ENCODE results near the gene RAPGEF5. TPM values are rescaled to one million over a fixed set of nuclear protein-coding genes. Genes with fewer than 3 reads are reported as not detected.

The RAPGEF5 gene
- total RNA-seq, result 5.4 to 6.1 TPM (median 5.7 TPM) in 3 replicates

DNA sequence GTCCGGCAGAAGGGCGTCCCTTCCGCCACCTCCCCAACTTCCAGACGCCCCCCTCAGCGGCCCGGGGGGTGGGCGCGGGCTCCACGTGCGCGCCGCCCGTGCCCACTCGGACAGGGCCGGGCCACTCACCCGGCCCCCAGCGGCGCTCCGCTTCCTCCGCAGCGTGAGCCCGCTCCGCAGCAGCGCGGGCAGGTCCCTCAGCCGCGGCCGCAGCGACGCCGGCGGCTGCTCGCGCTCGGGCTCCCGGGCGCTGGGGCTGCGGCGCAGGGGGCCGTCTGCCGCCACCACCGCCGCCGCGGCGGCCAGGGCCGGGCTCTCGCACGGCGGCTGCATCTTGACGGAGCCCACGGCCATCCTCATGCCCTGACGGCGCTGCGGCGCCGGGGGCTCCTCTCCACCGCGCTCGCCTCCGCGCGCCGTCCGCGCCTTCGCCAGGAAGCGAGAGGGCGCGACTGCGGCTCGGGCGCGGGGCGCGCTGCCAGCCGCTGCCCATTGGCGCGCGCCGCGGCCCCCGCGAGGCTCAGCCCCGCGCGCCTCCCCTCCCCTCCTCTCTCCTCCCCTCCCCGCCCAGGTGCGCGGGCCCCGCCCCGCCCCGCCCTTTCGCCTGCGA is at the start of gene RAPGEF5:
TSS of gene RAPGEF5 (minus strand) at position 454 of the 610 bp plus-strand sequence. CDS start at position 360, 94 bp downstream.
- H3K4me3 Mint-ChIP-seq, result peak within 1 kb of the TSS; percentile 83
- TF ChIP-seq, protein P1, sequence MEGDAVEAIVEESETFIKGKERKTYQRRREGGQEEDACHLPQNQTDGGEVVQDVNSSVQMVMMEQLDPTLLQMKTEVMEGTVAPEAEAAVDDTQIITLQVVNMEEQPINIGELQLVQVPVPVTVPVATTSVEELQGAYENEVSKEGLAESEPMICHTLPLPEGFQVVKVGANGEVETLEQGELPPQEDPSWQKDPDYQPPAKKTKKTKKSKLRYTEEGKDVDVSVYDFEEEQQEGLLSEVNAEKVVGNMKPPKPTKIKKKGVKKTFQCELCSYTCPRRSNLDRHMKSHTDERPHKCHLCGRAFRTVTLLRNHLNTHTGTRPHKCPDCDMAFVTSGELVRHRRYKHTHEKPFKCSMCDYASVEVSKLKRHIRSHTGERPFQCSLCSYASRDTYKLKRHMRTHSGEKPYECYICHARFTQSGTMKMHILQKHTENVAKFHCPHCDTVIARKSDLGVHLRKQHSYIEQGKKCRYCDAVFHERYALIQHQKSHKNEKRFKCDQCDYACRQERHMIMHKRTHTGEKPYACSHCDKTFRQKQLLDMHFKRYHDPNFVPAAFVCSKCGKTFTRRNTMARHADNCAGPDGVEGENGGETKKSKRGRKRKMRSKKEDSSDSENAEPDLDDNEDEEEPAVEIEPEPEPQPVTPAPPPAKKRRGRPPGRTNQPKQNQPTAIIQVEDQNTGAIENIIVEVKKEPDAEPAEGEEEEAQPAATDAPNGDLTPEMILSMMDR (IDR thresholded peaks at IDR 0.05; ENCODE audit: unreplicated experiment), result no peak
- peak within 1 kb of the TSS; percentile 71 for H3K27ac Mint-ChIP-seq
- H3K9me3 Mint-ChIP-seq, result peaks cover 21% of the 10 kb centered on the region
- H3K4me1 Mint-ChIP-seq, result peaks cover 8% of the 10 kb centered on the region
- H3K36me3 Mint-ChIP-seq, result peaks cover 8% of the 10 kb centered on the region
- peaks cover 46% of the 10 kb centered on the region for H3K27me3 Mint-ChIP-seq (ENCODE audit: low read depth)
- peak in 1 of 2 experiments; percentile 42 for DNase-seq (ENCODE audit: low spot score in 2 of 2, unreplicated experiment in 2 of 2)

DNA sequence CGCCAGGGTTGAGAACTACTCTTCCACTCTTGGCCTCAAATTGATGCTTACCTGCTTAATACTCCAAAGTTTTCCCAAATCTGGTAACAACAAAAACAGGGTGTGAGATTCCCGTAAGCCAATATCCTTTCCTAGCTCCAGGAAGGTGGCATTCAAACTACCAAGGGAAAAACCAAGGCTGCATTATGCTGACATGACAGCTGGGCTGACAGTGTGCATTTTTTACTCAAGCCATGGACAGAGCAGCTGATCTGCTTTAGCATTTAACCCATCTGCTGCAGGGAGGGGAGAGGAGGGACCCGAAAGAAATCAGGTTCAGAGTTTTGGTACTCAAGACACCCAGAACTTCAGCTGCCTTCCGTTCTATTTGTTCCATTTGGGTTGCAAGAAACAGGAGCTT is 49.8 kb upstream of the RAPGEF5 start:
- Mint-ChIP-seq H3K4me1 (no peaks in the 10 kb centered on the region), H3K27me3 (ENCODE audit: low read depth) (no peaks in the 10 kb centered on the region), H3K4me3 (no peak overlapping the region), H3K27ac (no peak overlapping the region), H3K9me3 (no peaks in the 10 kb centered on the region), H3K36me3 (no peaks in the 10 kb centered on the region)
- DNase-seq (ENCODE audit: low spot score in 2 of 2, unreplicated experiment in 2 of 2), result no peak
- TF ChIP-seq, protein P1 (IDR thresholded peaks at IDR 0.05; ENCODE audit: unreplicated experiment), result no peak

DNA sequence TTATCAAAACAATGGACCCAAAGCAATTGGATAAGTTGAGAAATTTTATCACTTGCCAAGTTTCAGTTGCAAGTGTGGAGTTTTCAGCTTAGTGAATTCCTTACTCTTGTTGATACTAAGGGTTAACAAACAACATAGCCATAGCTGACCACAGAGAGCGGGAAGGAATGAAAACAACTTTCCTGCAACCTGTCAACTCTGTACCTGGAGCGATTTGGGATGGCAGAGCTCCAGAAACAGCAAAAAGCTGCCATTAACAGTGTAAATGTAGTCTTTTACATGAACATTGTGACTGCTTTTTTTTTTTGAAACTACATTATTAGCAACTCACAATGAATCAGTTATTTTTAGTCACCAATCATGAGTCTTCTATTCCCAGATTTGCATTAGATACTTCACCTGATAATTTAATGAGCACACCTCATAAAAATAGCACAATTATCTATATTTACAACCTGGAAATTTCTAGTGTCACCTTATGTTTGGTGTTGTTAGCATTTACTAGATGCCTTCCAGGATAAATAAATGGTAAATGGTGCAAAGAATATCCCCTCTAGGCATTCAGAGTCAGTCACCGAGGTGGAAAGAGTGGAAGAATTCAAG is 47.6 kb upstream of the RAPGEF5 start:
- DNase-seq (ENCODE audit: low spot score in 2 of 2, unreplicated experiment in 2 of 2), result no peak
- no peak overlapping the region for H3K27ac Mint-ChIP-seq
- no peaks in the 10 kb centered on the region for H3K36me3 Mint-ChIP-seq
- no peaks in the 10 kb centered on the region for H3K27me3 Mint-ChIP-seq (ENCODE audit: low read depth)
- H3K9me3 Mint-ChIP-seq, result no peaks in the 10 kb centered on the region
- H3K4me3 Mint-ChIP-seq, result no peak overlapping the region
- TF ChIP-seq, protein P1 (IDR thresholded peaks at IDR 0.05; ENCODE audit: unreplicated experiment), result no peak
- H3K4me1 Mint-ChIP-seq, result no peaks in the 10 kb centered on the region

- TF ChIP-seq, protein P1 (IDR thresholded peaks at IDR 0.05; ENCODE audit: unreplicated experiment), result no peak
- no peaks in the 10 kb centered on the region for H3K36me3 Mint-ChIP-seq
- H3K9me3 Mint-ChIP-seq, result no peaks in the 10 kb centered on the region
- no peak overlapping the region for H3K27ac Mint-ChIP-seq
- H3K4me1 Mint-ChIP-seq, result no peaks in the 10 kb centered on the region
- no peak for DNase-seq (ENCODE audit: low spot score in 2 of 2, unreplicated experiment in 2 of 2)
- H3K27me3 Mint-ChIP-seq (ENCODE audit: low read depth), result no peaks in the 10 kb centered on the region
- no peak overlapping the region for H3K4me3 Mint-ChIP-seq
These were observed 46.4 kb upstream of the RAPGEF5 start for GRCh38 chr7:22403344-22403743.

GRCh38 chr7:22402250-22402649 is 45.3 kb upstream of the RAPGEF5 start:
- TF ChIP-seq, protein P1 (IDR thresholded peaks at IDR 0.05; ENCODE audit: unreplicated experiment), result no peak
- Mint-ChIP-seq H3K9me3 (no peaks in the 10 kb centered on the region), H3K36me3 (no peaks in the 10 kb centered on the region), H3K4me3 (no peak overlapping the region), H3K27ac (no peak overlapping the region), H3K27me3 (ENCODE audit: low read depth) (no peaks in the 10 kb centered on the region), H3K4me1 (no peaks in the 10 kb centered on the region)
- DNase-seq (ENCODE audit: low spot score in 2 of 2, unreplicated experiment in 2 of 2), result no peak
